ENCODE data around the gene PDF. TPM values are rescaled to one million over a fixed set of nuclear protein-coding genes. Genes with fewer than 3 reads are reported as not detected.

The PDF gene
- total RNA-seq, 1 experiment from 2014 or later = 9.1 TPM

Other genes with a start within 250 kb of the PDF start
- 65.0 and 71.9 TPM in 2 replicates for gene HAS3, start 224.9 kb downstream of the PDF start, total RNA-seq (2014; rRNA removed; shearing (Covaris generic); ENCODE audit: low replicate concordance)
- 125 and 166 TPM in 2 replicates for gene CHTF8, start 198.0 kb downstream of the PDF start, total RNA-seq (2014; rRNA removed; shearing (Covaris generic); ENCODE audit: low replicate concordance)
- gene UTP4, start 197.9 kb downstream of the PDF start, total RNA-seq (2014; rRNA removed; shearing (Covaris generic); ENCODE audit: low replicate concordance) = 76.6 and 108 TPM in 2 replicates
- 13.1 and 33.6 TPM in 2 replicates for gene SNTB2, start 143.4 kb downstream of the PDF start, total RNA-seq (2014; rRNA removed; shearing (Covaris generic); ENCODE audit: low replicate concordance)
- gene VPS4A, start 19.2 kb downstream of the PDF start, total RNA-seq (2014; rRNA removed; shearing (Covaris generic); ENCODE audit: low replicate concordance) = 31.3 and 34.5 TPM in 2 replicates
- gene COG8, start 9.0 kb upstream of the PDF start, total RNA-seq (2014; rRNA removed; shearing (Covaris generic); ENCODE audit: low replicate concordance) = 34.1 and 51.9 TPM in 2 replicates
- 24.0 and 32.6 TPM in 2 replicates for gene NIP7, start 9.2 kb upstream of the PDF start, total RNA-seq (2014; rRNA removed; shearing (Covaris generic); ENCODE audit: low replicate concordance)
- gene TMED6, start 21.2 kb upstream of the PDF start, total RNA-seq (2014; rRNA removed; shearing (Covaris generic); ENCODE audit: low replicate concordance) = not detected in 2 replicates
- 12.3 and 30.7 TPM in 2 replicates for gene TERF2, start 55.4 kb upstream of the PDF start, total RNA-seq (2014; rRNA removed; shearing (Covaris generic); ENCODE audit: low replicate concordance)
- 45.2 and 48.9 TPM in 2 replicates for gene CYB5B, start 94.0 kb upstream of the PDF start, total RNA-seq (2014; rRNA removed; shearing (Covaris generic); ENCODE audit: low replicate concordance)
- gene NFAT5, start 235.4 kb upstream of the PDF start, total RNA-seq (2014; rRNA removed; shearing (Covaris generic); ENCODE audit: low replicate concordance) = 1.2 and 18.8 TPM in 2 replicates